ENCODE data around the gene TNFRSF8. TPM values are rescaled to one million over a fixed set of nuclear protein-coding genes. Genes with fewer than 3 reads are reported as not detected.

The TNFRSF8 gene
- polyA plus RNA-seq, 1 experiment, result 0.22 TPM

- no peak overlapping the region for H3K4me3 ChIP-seq (ENCODE audit: low read depth, low read length)
- ChIA-PET POLR2A (interaction anchor here (1.2 kb wide), 1 partner anchor 16 kb away, joined by 3 read pairs; no protein-coding TSS in a partner anchor), CTCF (interaction anchor here (1.2 to 2.3 kb wide), 2 partner anchors 9 to 45 kb away, joined by 4 to 8 read pairs; no protein-coding TSS in a partner anchor)
- no peak for DNase-seq (ENCODE audit: low read depth, low spot score)
- TF ChIP-seq CTCF (IDR thresholded peaks at IDR 0.05; ENCODE audit: low read depth, low read length), result no peak
- no peak overlapping the region for H3K27ac ChIP-seq (ENCODE audit: low read depth, low read length)
- H3K9me3 ChIP-seq (ENCODE audit: control insufficient read depth, insufficient read depth, low read length), result no peaks in the 10 kb centered on the region; the same call in 1 of the 2 replicates
- peaks cover 5% of the 10 kb centered on the region for H3K27me3 ChIP-seq (ENCODE audit: control insufficient read depth, insufficient read depth, low read length)
These were observed 106.5 kb downstream of the TNFRSF8 start for GRCh38 chr1:12169442-12170135.

- peaks cover 5% of the 10 kb centered on the region for H3K27me3 ChIP-seq (ENCODE audit: control insufficient read depth, insufficient read depth, low read length)
- ChIA-PET POLR2A (no interaction called here), CTCF (interaction anchor here (2.3 kb wide), 1 partner anchor 46 kb away, joined by 8 read pairs; no protein-coding TSS in a partner anchor)
- TF ChIP-seq CTCF (IDR thresholded peaks at IDR 0.05; ENCODE audit: low read depth, low read length), result no peak
- no peak overlapping the region for H3K27ac ChIP-seq (ENCODE audit: low read depth, low read length)
- DNase-seq (ENCODE audit: low read depth, low spot score), result no peak
- H3K9me3 ChIP-seq (ENCODE audit: control insufficient read depth, insufficient read depth, low read length), result no peaks in the 10 kb centered on the region; the same call in 1 of the 2 replicates
- no peak overlapping the region for H3K4me3 ChIP-seq (ENCODE audit: low read depth, low read length)
These were observed 107.2 kb downstream of the TNFRSF8 start for GRCh38 chr1:12170263-12170671.

- DNase-seq (ENCODE audit: low read depth, low spot score), result no peak
- H3K27ac ChIP-seq (ENCODE audit: low read depth, low read length), result no peak overlapping the region
- H3K9me3 ChIP-seq (ENCODE audit: control insufficient read depth, insufficient read depth, low read length), result no peaks in the 10 kb centered on the region; the same call in 1 of the 2 replicates
- peaks cover 5% of the 10 kb centered on the region for H3K27me3 ChIP-seq (ENCODE audit: control insufficient read depth, insufficient read depth, low read length)
- no peak for TF ChIP-seq CTCF (IDR thresholded peaks at IDR 0.05; ENCODE audit: low read depth, low read length)
- no peak overlapping the region for H3K4me3 ChIP-seq (ENCODE audit: low read depth, low read length)
- ChIA-PET POLR2A (no interaction called here), CTCF (no interaction called here)
These were observed 108.3 kb downstream of the TNFRSF8 start for GRCh38 chr1:12171206-12172041.

- DNase-seq (ENCODE audit: low read depth, low spot score), result no peak
- Histone ChIP-seq H3K9me3 (ENCODE audit: control insufficient read depth, insufficient read depth, low read length) (no peaks in the 10 kb centered on the region; the same call in 1 of the 2 replicates), H3K4me3 (ENCODE audit: low read depth, low read length) (no peak overlapping the region), H3K27me3 (ENCODE audit: control insufficient read depth, insufficient read depth, low read length) (peaks cover 4% of the 10 kb centered on the region), H3K27ac (ENCODE audit: low read depth, low read length) (no peak overlapping the region)
- TF ChIP-seq CTCF (IDR thresholded peaks at IDR 0.05; ENCODE audit: low read depth, low read length), result no peak
- CTCF ChIA-PET, result no interaction called here
- POLR2A ChIA-PET, result no interaction called here
These were observed 109.1 kb downstream of the TNFRSF8 start for GRCh38 chr1:12172042-12172851.
